Urothelium cell line (cell line): ENCODE measurements around the gene CYSRT1.
"Not testable (repeated sequence)": the region's sequence is repeated elsewhere in the genome, so short reads cannot be mapped to it uniquely, and the experiment has no call there.

ENCODE experiments used
- DNase-seq: peaks from one replicate; pipeline ENCODE4 v3.0.0; 2011; ENCODE audit warnings: low spot score, mixed read lengths
- FAIRE-seq: peaks from 2 replicates; lab custom pipeline; 2011; peaks lifted over from hg19 to GRCh38; lab: Jason Lieb, UNC

Gene CYSRT1

GRCh38 chr9:137247916-137248175 is 22.9 kb downstream of the CYSRT1 start:
- no peak for DNase-seq
- no peak for FAIRE-seq

GRCh38 chr9:137250329-137251193 is 25.6 kb downstream of the CYSRT1 start:
- DNase-seq (no peak), FAIRE-seq (no peak)

DNA sequence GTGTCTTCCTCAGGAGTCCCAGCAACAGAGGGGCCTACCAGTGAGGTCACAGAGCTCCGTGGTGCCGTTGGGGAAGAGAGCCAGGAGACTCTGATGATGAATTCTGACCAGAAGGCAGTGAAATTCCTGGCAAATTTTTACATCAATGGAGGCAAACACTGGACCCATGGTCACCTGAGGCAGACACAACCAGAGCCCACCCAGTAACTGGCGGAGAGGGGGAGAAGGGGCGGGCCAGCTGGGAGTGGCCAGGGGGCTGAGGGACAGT is 26.2 kb downstream of the CYSRT1 start, which contains the start of gene STPG3:
Gene STPG3, plus strand, starts transcription at position 93 of the 268 bp plus-strand sequence. Its CDS starts 1 bp downstream, at position 94.
- FAIRE-seq (no peak), DNase-seq (no peak)

- FAIRE-seq (no peak), DNase-seq (no peak)
Measured at GRCh38 chr9:137251490-137252268, 26.7 kb downstream of the CYSRT1 start.

DNA sequence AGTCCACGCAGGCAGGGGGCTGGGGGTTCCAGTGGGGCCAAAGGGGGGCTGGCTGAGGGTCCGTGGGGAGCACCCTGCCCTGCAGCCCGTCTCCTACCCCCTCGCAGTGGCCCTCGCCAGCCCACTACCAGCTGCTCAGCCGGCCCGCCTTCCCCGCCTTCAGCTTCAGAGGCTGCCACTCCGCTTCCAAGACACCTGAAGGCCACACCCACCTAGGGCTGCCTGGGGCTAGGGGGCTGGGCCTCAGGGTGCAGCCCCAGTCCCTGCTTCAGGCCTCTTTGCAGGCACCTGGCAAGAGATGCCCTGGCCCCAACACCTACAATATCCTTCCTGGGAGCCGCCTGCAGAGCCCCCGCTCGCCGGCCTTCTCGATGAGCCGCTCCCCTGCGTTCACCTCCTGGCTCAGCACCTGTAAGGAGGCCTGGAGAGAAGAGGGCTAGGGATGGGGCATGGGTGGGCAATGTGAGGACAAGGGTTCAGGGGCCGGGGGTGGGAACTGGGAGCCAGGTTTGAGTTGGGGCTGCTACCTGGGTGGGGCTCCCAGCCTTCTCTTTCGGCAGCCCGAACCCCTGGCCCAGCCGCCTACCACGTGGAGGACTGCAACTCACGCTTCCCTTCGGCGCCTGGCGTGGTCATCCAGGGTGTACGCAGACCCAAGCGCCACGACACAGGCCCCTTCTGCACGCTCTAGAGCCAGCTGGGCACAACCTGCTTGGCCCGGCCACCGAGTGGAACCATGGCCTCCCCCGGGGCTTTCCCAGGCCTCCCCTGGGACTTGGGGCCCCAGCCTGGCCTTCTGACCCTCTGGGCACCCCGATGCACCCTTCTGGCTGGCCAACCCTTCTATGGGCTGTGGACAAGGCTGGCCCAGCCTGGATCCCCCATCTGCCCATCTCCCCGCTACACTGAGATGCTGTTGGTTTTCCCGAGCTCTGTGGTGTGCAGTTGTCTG is 27.9 kb downstream of the CYSRT1 start:
- FAIRE-seq, result no peak
- DNase-seq, result no peak

GRCh38 chr9:137253717-137254623 is 29.0 kb downstream of the CYSRT1 start:
- FAIRE-seq, result no peak
- DNase-seq, result no peak

GRCh38 chr9:137254624-137255447 is 29.9 kb downstream of the CYSRT1 start, which contains the start of gene NELFB:
NELFB (plus strand) TSS chr9:137255327.
- DNase-seq, result peak; percentile 98
- peak; percentile 84 for FAIRE-seq

DNA sequence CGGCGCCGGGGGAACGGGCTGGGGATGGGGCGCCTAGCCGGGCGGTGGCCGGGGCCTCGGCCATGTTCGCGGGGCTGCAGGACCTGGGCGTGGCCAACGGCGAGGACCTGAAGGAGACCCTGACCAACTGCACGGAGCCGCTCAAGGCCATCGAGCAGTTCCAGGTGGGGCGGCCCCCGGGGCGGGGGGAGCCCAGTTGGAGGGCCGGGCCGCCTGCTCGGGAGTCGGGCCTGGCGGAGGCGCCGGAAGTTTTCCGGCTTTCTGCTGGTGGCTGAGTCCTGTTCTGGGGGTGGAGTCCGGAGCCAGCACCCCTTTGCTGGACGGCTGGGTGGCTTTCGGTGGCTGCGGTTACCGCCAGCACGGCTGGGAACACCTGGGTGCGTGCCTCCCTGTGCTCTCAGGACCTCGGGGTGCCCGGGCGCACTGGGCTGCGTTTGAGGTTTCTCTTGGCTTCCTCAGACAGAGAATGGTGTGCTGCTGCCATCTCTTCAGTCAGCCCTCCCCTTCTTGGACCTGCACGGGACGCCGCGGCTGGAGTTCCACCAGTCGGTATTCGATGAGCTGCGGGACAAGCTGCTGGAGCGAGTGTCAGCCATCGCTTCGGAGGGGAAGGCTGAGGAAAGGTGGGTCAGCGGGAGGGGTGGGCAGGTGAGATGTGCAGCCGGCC is 30.6 kb downstream of the CYSRT1 start:
- no peak for DNase-seq
- no peak for FAIRE-seq

- DNase-seq (no peak), FAIRE-seq (no peak)
Measured at GRCh38 chr9:137256362-137256761, 31.4 kb downstream of the CYSRT1 start.

GRCh38 chr9:137256856-137257255 is 31.9 kb downstream of the CYSRT1 start:
- FAIRE-seq, result no peak
- DNase-seq, result no peak

DNA sequence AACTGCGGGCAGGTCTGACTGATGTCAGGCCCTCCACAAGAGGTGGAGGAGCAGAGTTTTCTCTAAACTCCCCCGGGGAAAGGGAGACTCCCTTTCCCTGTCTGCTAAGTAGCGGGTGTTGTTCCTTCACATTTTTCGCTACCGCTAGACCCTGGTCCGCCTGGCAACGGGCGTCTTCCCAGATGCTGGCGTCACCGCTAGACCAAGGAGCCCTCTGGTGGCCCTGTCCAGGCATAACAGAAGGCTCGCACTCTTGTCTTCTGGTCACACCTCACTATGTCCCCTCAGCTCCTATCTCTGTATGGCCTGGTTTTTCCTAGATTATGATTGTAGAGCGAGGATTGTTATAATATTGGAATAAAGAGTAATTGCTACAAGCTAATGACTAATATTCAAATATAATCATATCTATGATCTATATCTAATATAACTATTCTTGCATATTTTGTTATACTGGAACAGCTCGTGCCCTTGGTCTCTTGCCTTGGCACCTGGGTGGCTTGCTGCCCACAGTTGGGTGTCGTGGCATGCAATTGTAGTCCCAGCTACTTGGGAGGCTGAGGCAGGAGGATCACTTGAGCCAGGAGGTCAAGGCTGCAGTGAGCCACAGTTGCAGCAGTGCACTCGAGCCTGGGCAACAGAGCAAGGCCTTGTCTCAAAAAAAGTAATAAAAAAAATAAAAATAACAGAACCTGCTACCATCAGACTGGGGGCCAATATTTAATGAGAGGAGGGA is 37.4 kb downstream of the CYSRT1 start:
- DNase-seq, FAIRE-seq: not testable (repeated sequence)

GRCh38 chr9:137262909-137263285 is 37.9 kb downstream of the CYSRT1 start:
- no peak for DNase-seq
- peak; percentile 5 for FAIRE-seq

- DNase-seq (no peak), FAIRE-seq (no peak)
Measured at GRCh38 chr9:137263506-137263905, 38.5 kb downstream of the CYSRT1 start.

DNA sequence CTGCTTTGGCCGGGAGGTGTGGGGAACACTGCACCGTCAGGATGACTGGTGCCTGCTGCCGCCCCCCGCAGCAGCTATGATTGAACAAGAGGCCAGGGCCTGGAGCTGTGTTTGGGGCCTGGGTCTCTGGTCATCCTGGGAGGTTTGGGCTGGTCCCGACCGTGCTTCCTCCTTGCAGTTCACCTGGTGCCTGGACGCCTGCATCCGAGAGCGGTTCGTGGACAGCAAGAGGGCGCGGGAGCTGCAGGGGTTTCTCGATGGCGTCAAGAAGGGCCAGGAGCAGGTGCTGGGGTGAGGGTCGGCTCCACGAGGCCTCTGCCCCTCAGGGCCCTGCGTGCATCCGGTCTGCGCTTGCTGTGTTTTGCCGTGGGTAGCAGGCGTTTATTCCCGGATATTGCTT is 39.1 kb downstream of the CYSRT1 start:
- no peak for FAIRE-seq
- no peak for DNase-seq

- DNase-seq (no peak), FAIRE-seq (no peak)
Measured at GRCh38 chr9:137265496-137266161, 40.7 kb downstream of the CYSRT1 start.

- no peak for FAIRE-seq
- DNase-seq, result no peak
Measured at GRCh38 chr9:137266162-137266527, 41.2 kb downstream of the CYSRT1 start.

GRCh38 chr9:137266585-137267453 is 41.8 kb downstream of the CYSRT1 start:
- DNase-seq (no peak), FAIRE-seq (no peak)
